ENCODE data around the gene ZNF512B.

DNA sequence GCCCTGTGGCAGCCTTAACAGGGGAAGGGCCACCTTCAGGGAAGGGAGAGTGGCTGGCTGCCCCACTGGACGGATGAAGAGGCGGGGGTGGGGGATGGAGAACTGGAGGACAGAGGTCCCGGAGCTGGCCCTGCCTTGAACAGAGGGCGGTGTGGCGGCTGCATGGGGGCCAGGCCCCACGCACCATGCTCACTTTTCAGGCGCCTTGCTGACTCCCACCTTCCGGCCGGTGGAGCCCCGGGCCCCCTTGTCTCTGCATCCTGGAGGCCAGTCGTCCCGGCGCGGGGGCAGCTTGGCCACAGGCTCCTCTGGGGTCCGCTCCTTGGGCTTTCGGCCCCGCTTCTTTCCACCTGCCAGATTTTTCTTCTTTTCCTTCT lies 10.0 kb downstream of the ZNF512B start:
- no peak for TF ChIP-seq POLR2A (IDR thresholded peaks at IDR 0.05; ENCODE audit: low read depth, low read length)
- TF ChIP-seq TAF1 (IDR thresholded peaks at IDR 0.05; ENCODE audit: low read depth, low read length) = no peak
- TF ChIP-seq POLR2AphosphoS5 (IDR thresholded peaks at IDR 0.05; ENCODE audit: low read depth, low read length) = no peak
- no peak for TF ChIP-seq POU2F2 (IDR thresholded peaks at IDR 0.05; ENCODE audit: low read depth, low read length)
- TF ChIP-seq SPI1 (IDR thresholded peaks at IDR 0.05; ENCODE audit: low read depth, low read length) = no peak
- no peak for TF ChIP-seq PAX5 (IDR thresholded peaks at IDR 0.05; ENCODE audit: insufficient read depth, low read length, severe bottlenecking)
